H1 (cell line): ENCODE measurements around the gene STAG1. TPM values are rescaled to one million over a fixed set of nuclear protein-coding genes. Genes with fewer than 3 reads are reported as not detected.

Experiments
- FOSL1 ChIP-seq: IDR thresholded peaks from 2 replicates; pipeline ENCODE4 v1.6.1; 2011; ENCODE audit warnings: mild to moderate bottlenecking, low read depth, low read length, moderate library complexity; ENCODE audit not compliant: insufficient read depth
- HDAC2 ChIP-seq, 2 experiments: fragments of 300-600 bp in 1 of 2; sonication (generic) in 1 of 2; IDR thresholded peaks; 2 replicates each; pipeline ENCODE4 v1.6.1; 2011 to 2012; ENCODE audit warnings: low read depth in 2 of 2, low read length in 2 of 2, mild to moderate bottlenecking in 2 of 2, moderate library complexity in 2 of 2, borderline replicate concordance in 1 of 2, inconsistent platforms in 1 of 2
- KDM5A ChIP-seq: fragments of 200-600 bp; IDR thresholded peaks from 2 replicates; pipeline ENCODE4 v1.7.1; 2012; ENCODE audit warnings: mild to moderate bottlenecking, low read length, inconsistent platforms, mixed read lengths
- POLR2A ChIP-seq, 2 experiments: IDR thresholded peaks; 1 replicate in 1 of 2; 2 replicates in 1 of 2; pipeline ENCODE4 v1.6.1; 2011; ENCODE audit warnings: low read depth in 2 of 2, low read length in 2 of 2, mild to moderate bottlenecking in 2 of 2; ENCODE audit errors: control extremely low read depth in 1 of 2
- POLR2AphosphoS5 ChIP-seq: IDR thresholded peaks from 2 replicates; pipeline ENCODE4 v1.6.1; 2011; ENCODE audit warnings: low read depth, low read length
- polyA plus RNA-seq, 7 experiments: library from polyadenylated mRNA; depleted of rRNA in 3 of 7; stranded (reverse) in 5 of 7; unstranded in 2 of 7; fragments of >200 nt in 5 of 7; fragments of 200-250 nt in 2 of 7; gene quantifications; 1 replicate in 5 of 7; 2 replicates in 1 of 7; 4 replicates in 1 of 7; pipeline versions ENCODE4 v1.2.1 to v1.2.3, GENCODE V29; 2011 to 2013; ENCODE audit warnings: missing spikeins in 2 of 7, mixed read lengths in 2 of 7
- total RNA-seq: library from RNA; stranded (reverse); fragmentation: NEBNext Ultra II Directional; extraction: Animal tissue kit (Norgen Biotek cat#: 25700); gene quantifications from 2 replicates; pipeline ENCODE4 v1.2.1, GENCODE V29; 2021

The STAG1 gene
- total and polyA plus RNA-seq, 2 of the 8 experiments (the other 6 are each of a cell fraction or from before 2014, with no cell fraction given): 4.6 to 23.4 TPM

DNA sequence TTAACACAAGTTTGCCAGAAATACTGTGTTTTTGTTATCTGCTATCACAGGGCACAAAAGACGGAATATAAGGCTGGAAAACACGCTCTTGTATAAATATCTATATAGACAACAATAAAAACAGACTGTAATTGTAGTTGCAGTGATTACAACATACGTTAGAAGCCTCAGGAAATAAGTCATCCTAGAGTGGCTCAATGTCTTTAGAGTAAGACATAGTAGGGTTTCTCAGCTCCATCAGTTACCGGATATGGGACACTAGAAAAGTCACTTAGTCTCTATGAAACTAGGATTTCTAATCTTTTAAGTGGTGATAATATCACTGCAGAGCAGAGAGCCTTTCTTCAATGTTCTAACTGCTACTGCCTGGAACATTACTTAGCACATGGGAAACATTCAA lies 208.8 kb downstream of the STAG1 start (continued):
- TF ChIP-seq HDAC2 (IDR thresholded peaks at IDR 0.05; ENCODE audit: borderline replicate concordance in 1 of 2, low read depth in 2 of 2, low read length in 2 of 2): no peak
- TF ChIP-seq POLR2AphosphoS5: no peak
- no peak for TF ChIP-seq FOSL1
- no peak for TF ChIP-seq KDM5A
- TF ChIP-seq POLR2A (IDR thresholded peaks at IDR 0.05; ENCODE audit: control extremely low read depth in 1 of 2, low read depth in 2 of 2, low read length in 2 of 2): no peak
- TF ChIP-seq, all 59 proteins: peak for 0
